ENCODE data around the gene ZNF521. TPM values are rescaled to one million over a fixed set of nuclear protein-coding genes. Genes with fewer than 3 reads are reported as not detected.

ZNF521 gene
- 10.4 and 12.2 TPM in 2 replicates for total RNA-seq (2014; rRNA removed; shearing (Covaris generic))

DNA sequence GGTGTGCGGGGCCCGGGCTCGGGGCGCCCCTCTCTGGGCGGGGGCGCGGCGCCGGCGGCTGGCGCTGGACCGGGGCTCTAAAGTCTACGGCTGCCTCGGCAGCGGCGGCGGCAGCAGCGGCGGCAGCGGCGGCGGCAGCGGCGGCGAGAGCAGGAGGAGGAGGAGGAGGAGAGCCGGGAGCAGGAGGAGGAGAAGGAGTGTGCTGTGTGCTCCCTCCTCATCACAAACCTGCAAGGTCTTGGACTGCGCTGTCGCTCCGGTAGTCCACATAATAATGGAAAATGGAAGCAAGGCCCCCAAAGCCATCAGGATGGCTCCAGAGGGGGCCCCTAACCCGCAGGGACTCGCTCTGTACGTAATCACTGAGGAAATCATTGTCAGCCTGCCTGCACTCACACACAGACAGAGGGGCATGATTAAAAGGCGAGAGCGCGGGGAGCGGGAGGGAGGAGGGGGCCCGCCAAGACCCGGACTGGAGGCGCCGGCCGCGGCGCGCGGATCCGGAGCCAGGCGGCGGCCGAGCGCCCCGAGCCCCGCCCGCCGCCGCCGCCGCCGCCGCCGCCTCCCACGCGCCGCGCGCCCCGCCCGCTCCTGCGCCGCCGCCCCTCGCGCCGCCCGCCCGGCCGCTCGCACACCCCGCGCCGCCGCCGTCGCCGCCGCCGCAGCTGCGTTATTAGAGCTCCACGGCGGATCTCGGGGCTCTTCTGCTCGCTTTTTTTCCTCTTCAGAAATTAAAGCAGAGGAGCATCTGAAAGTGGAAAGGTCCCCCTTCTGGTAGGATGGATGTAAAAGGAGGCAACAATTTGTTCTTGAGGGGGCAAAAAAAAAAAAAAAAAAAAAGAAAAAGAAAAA is at the start of gene ZNF521:
ZNF521 (minus strand) TSS at position 390 of the 852 bp plus-strand sequence. CDS start 1,220 bp downstream, outside the sequence.

